Esophagus (tissue), 2 donors: ENCODE measurements around the gene CHMP2B. TPM values are rescaled to one million over a fixed set of nuclear protein-coding genes. Genes with fewer than 3 reads are reported as not detected.
"Not testable (repeated sequence)": the region's sequence is repeated elsewhere in the genome, so short reads cannot be mapped to it uniquely, and the experiment has no call there.

Experiments used
- H3K27ac ChIP-seq, 2 donors: one replicate each; pipeline ENCODE4 v1.5.1; 2013; ENCODE audit warnings: low read depth in 2 of 2, mild to moderate bottlenecking in 2 of 2, inconsistent platforms in 1 of 2, low read length in 1 of 2, moderate library complexity in 1 of 2
- H3K27me3 ChIP-seq, 2 donors: one replicate each; pipeline ENCODE4 v1.6.1; 2013; ENCODE audit warnings: low read length in 2 of 2, control low read depth in 1 of 2, mild to moderate bottlenecking in 1 of 2; ENCODE audit not compliant: insufficient read depth in 2 of 2, control insufficient read depth in 1 of 2
- H3K36me3 ChIP-seq, 2 donors: one replicate each; pipeline ENCODE4 v1.6.1; 2013; ENCODE audit warnings: low read length in 1 of 2; ENCODE audit not compliant: control insufficient read depth in 2 of 2, insufficient read depth in 2 of 2
- H3K4me1 ChIP-seq, 2 donors: one replicate each; pipeline ENCODE4 v1.6.1; 2013; ENCODE audit warnings: low read length in 1 of 2; ENCODE audit not compliant: control insufficient read depth in 2 of 2, insufficient read depth in 2 of 2
- H3K4me3 ChIP-seq, 2 donors: one replicate each; pipeline ENCODE4 v1.5.1; 2013; ENCODE audit warnings: low read length in 2 of 2, mild to moderate bottlenecking in 2 of 2, low read depth in 1 of 2, moderate library complexity in 1 of 2
- H3K9me3 ChIP-seq, 2 donors: one replicate each; pipeline ENCODE4 v1.6.1; 2013; ENCODE audit warnings: mild to moderate bottlenecking in 2 of 2, low read depth in 1 of 2, low read length in 1 of 2, moderate library complexity in 1 of 2; ENCODE audit not compliant: control insufficient read depth in 2 of 2, insufficient read depth in 1 of 2
- WGBS, 2 donors: extraction: QIAGEN DNeasy Blood & Tissue Kit; methylation state at CpG; one replicate each; pipeline ENCODE4 v1.1.7; 2013; 5-methylcytosine and 5-hydroxymethylcytosine counted together
- polyA plus RNA-seq, 2 donors: library from polyadenylated mRNA; stranded (reverse); fragments of 200-250 nt; gene quantifications; one replicate each; pipeline ENCODE4 v1.2.3, GENCODE V29; 2013
- donor health status: healthy with polysubstance abuse.
- donor health status: Bipolar disorder and iron deficiency.

CHMP2B gene
- polyA plus RNA-seq, 2 donors, result 28.4 to 30.6 TPM

GRCh38 chr3:87287011-87287410, 59.9 kb downstream of the CHMP2B start:
- WGBS, 2 donors, result 49 to 61% methylated on average over 1 of the region's 1 CpG
- Histone ChIP-seq H3K27me3 (no peaks in the 10 kb centered on the region), H3K36me3 (no peaks in the 10 kb centered on the region), H3K4me3 (no peak overlapping the region), H3K27ac (no peak overlapping the region), H3K4me1 (no peaks in the 10 kb centered on the region), H3K9me3 (no peaks in the 10 kb centered on the region)

- no peak overlapping the region for H3K27ac ChIP-seq
- H3K4me3 ChIP-seq, result no peak overlapping the region
- no peaks in the 10 kb centered on the region for H3K36me3 ChIP-seq
- no peaks in the 10 kb centered on the region for H3K9me3 ChIP-seq
- 91 to 95% methylated on average over 8 of the region's 8 CpGs for WGBS, 2 donors
- no peaks in the 10 kb centered on the region for H3K4me1 ChIP-seq
- H3K27me3 ChIP-seq, result no peaks in the 10 kb centered on the region
Measured at GRCh38 chr3:87288446-87288845, 61.3 kb downstream of the CHMP2B start.

GRCh38 chr3:87298111-87298718, 71.1 kb downstream of the CHMP2B start:
- Histone ChIP-seq H3K4me3 (no peak overlapping the region), H3K36me3 (no peaks in the 10 kb centered on the region), H3K9me3 (no peaks in the 10 kb centered on the region), H3K4me1 (no peaks in the 10 kb centered on the region), H3K27me3 (no peaks in the 10 kb centered on the region), H3K27ac (no peak overlapping the region)
- WGBS, 2 donors, result 5 to 18% methylated on average over 3 of the region's 3 CpGs

- H3K27me3 ChIP-seq, H3K4me3 ChIP-seq, H3K4me1 ChIP-seq, H3K9me3 ChIP-seq, H3K27ac ChIP-seq, H3K36me3 ChIP-seq: not testable (repeated sequence)
- 88 to 91% methylated on average over 1 of the region's 1 CpG for WGBS, 2 donors
Measured at GRCh38 chr3:87305031-87305430, 77.9 kb downstream of the CHMP2B start.

Other genes starting within 250 kb of the CHMP2B start
- under 1 TPM; 0.54 to 0.55 TPM for gene VGLL3, start 236.2 kb upstream of the CHMP2B start, polyA plus RNA-seq
- gene POU1F1, start 49.3 kb downstream of the CHMP2B start, polyA plus RNA-seq, result not detected